Limb (tissue), 2 donors: ENCODE results near the gene ATG16L1.

ENCODE experiments used
- DNase-seq, 2 donors: peaks; one replicate each; pipeline ENCODE4 v3.0.0-alpha.2; 2016; ENCODE audit errors: extremely low spot score in 2 of 2

ATG16L1 gene

DNA sequence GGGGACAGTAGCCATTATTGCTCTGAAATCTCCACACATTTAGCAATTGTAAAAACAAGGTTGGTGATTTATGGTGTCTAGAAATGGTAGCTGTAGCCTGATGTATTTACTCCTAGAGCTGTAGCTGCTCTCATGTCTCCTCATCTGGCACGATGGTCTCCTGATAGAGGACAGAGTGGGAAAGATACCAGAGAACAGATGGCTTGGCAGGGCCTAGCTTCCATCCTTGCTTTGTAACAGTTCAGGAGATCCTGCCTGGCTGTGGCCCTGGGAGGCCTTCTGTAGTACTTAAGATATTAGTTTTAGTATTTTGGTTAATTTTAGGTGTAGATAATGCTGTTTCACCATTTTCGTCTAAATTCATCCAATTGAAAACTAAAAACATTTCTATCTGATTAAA, 6.7 kb downstream of the ATG16L1 start:
- no peak for DNase-seq

DNA sequence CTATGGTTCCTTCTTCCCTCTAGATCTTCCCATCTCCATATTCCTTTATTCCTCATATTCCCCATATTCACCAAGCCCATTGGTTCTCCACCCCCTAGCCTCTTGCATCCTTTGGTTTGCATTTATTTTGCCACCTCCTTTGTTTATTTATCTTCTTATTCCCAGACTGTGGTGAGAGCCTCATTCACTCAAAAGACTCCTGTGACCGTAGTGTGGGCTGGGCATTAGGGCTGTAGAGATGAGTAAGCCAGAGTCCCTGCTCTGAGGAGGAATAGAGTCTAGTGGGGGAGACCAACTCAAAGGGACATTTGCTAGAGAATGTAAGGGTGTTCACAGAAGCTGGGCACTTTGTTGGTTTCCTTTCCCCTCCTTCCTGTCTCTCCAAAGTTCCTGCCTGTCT, 8.3 kb downstream of the ATG16L1 start:
- no peak for DNase-seq

GRCh38 chr2:233260661-233261060, 9.2 kb downstream of the ATG16L1 start:
- DNase-seq = no peak

GRCh38 chr2:233261819-233262555, 10.5 kb downstream of the ATG16L1 start:
- no peak for DNase-seq

- DNase-seq = no peak
These were observed 11.1 kb downstream of the ATG16L1 start for GRCh38 chr2:233262562-233262961.

DNA sequence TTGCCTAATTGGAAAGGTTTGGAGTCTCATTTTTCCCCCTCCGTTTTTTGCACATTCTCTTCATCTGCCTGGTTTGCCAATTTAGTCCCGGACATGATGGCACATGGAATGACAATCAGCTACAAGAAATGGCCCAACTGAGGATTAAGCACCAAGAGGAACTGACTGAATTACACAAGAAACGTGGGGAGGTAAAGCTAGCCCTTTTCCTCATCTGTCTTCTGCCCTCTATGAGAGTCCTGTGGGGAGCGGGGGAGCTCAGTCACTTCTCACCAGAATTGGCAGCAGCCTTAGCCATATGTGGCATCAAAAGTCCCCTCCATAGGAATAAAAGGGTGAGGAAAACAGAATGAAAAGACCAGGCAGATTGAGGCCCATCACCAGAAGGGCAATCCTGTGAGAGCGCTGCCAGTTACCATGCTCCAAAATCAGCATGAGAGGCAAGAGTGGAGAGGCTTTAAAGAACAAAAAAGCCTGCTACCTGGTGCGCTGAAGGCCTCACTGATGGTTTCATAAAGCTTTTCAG, 11.6 kb downstream of the ATG16L1 start:
- no peak for DNase-seq

DNA sequence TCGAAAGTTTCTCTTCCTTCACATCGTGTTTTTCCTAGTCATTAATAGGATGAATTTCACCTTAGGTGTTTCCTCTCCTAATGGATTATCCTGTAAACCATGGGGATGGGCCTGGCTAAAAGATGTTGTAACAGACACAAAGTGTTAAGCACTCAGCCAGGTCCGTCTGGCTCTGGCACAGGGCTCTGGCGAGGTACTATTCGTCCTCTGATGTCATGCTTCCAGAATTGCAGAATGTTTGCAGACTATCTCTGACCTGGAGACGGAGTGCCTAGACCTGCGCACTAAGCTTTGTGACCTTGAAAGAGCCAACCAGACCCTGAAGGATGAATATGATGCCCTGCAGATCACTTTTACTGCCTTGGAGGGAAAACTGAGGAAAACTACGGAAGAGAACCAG, 13.2 kb downstream of the ATG16L1 start:
- no peak for DNase-seq

DNA sequence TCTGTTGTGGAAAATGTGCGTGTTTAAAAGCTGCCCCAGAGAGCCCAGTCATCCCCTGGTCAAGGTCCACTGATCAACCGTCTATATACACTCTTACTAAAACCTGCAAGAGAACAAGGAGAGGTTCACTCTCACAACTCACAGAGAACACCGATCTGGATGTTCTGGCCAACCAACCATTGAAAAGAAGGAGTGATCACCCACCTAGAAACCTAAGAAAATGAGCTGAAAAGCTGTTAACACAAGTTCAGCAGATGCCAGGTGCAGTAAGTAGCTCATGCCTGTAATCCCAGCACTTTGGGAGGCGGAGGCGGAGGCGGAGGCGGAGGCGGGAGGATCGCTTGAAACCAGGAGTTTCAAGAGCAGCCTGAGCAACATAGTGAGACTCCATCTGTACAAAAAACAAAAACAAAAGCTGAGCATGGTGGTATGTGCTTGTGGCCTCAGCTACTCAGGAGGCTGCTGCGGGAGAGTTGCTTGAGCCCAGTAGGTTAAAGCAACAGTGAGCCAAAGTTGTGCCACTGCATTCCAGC, 14.5 kb downstream of the ATG16L1 start:
- no peak for DNase-seq

DNA sequence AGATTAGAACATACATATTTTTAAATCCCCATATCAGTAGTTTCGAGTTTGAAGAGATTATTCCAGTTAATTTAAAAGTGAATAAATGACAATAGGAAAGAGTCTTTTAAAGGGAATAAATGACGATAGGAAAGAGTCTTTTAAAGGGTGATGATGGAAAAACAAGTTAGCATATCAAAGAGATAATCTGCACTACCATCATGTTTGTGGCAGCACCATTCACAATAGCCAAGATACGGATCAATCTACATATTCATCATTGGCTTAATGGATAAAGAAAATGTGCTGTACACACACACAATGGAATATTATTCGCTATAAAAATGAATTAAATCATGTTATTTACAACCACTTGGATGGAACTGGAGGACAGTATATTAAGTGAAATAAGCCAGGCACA, 15.0 kb downstream of the ATG16L1 start:
- DNase-seq = no peak

DNA sequence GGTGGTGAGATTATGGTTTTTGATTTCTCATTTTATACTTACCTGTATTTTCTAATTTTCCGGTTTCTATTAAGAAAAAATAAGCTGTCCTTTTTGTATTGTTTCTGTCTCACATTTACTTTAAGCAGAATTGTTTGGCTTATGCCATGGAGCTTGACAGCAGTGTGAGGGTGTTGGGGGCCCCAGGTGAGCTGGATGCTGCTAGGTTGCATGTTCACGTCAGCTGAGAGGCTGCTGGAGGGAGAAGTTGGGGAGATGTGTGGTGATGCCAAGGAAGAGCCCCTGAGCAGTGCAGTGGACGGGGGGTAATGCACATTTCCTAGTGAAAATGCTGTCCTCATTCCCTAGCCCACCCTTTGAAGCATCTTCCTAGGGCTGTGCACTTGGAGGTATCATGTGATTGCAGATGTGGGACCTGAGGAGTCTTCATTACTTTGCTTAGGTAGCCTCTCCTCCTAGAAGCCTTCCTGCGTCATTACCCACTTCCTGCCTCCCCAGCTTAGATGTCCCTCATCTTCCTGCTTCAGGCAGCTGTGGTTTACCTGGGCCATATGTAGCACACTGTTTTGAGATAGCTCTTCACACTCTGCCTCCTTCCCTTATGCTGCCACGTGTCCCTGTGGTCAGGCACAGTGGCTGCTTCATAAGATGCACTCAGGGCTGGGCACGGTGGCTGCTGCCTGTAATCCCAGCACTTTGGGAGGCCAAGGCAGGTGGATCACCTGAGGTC, 16.2 kb downstream of the ATG16L1 start:
- no peak for DNase-seq

DNA sequence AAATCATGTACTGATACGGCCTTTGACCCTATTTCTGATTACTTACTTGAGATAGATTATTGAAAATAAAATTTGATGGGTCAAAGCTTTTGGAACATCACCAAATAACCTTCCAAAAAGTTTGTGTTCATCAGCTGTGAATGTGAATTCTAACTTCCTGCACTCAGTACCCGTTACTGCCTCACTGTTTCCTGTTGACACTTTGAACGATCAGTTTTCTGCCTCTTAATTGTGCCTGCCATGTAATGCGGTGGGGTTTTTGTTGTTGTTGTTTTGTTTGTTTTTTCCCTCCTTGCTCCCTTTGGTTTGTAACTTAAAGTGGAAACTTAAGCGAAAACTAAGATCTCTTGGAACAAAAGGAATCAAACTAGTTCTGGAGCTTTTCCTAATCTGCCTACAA, 18.9 kb downstream of the ATG16L1 start:
- no peak for DNase-seq

DNA sequence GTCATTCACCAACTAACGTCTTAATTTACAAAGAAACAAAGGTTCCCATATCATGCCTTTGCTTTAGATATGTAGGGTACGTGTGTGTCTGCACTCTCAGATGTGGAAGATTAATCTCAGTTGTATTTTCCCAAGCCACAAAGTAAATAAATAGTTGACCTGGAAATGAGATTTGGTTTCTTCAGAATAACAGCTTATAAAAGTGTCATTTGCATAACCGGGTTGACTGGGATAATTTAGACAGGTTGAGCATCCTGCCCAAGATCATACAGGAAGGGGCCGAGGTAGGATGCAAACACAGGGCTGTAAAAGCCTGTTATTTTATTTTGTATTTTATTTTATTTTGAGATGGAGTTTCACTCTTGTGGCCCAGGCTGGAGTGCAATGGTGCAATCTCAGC, 19.5 kb downstream of the ATG16L1 start:
- DNase-seq = no peak

- DNase-seq = no peak
These were observed 20.2 kb downstream of the ATG16L1 start for GRCh38 chr2:233271693-233272092.

DNA sequence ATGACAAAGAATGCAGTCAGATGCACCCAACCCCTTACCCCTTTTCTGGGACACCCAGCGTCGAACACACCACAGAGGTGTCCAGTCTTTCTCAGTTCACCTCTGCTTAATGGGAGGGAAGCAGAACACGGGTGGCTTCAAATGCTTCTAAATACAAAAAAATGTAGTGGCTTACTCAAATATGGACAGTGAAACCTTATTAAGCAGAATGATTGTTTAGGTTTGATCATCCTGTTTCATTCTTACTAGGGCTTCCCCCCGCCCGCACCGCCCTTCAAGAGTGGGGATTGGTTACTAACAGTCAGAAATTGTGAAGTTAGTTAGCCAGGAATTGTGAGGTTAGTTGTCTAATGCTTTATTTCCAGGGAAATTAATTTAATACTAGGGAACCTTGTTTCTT, 21.6 kb downstream of the ATG16L1 start:
- no peak for DNase-seq

DNA sequence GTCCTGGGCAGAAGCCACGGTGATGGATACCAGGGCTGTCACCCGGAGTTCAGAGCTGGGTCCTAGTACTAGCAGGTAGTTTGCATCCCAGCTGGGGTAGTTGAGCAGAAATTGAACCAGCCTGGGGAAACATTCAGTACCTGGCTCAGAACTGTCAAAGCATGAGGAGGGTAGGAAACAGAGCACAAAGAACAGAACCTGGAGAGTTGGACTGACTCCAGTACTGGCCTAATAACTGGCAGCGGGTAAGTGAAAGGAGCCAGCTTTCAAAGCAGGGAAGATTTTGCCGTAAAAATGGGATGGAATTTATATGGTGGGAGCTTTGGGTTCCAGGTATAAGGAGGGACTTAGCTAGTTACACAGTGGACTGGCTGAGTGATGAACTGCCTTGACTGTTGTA, 23.8 kb downstream of the ATG16L1 start:
- DNase-seq = no peak

- DNase-seq = no peak
These were observed 27.4 kb downstream of the ATG16L1 start for GRCh38 chr2:233278921-233279320.

DNA sequence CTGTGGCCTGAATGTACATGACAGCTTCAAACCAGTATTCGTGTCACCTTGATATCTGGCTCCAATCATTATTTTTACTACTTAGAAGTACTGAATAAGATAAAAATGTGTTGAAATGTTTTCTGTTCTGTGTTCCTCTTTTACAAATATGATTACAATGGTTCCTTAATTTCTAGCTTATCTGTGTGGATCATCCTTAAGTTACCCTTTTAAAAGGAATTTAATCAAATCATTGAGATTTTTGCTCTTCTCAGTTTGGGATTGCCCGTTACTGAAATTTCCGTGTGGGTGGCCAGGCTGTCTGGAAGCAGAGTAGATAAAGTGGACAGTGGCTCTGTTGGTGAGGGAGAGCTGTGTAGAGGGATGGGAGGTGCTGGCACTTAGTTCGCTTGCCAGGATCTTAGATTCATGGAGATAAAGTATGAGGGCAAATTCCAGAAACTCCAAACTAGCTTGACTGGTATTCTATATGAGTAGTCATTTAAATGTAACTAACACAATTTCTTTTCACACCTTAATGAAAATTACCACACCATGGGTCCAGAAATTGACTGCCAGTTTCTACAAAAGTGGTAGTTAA, 28.7 kb downstream of the ATG16L1 start:
- no peak for DNase-seq

GRCh38 chr2:233281553-233281952, 30.1 kb downstream of the ATG16L1 start:
- DNase-seq = no peak

DNA sequence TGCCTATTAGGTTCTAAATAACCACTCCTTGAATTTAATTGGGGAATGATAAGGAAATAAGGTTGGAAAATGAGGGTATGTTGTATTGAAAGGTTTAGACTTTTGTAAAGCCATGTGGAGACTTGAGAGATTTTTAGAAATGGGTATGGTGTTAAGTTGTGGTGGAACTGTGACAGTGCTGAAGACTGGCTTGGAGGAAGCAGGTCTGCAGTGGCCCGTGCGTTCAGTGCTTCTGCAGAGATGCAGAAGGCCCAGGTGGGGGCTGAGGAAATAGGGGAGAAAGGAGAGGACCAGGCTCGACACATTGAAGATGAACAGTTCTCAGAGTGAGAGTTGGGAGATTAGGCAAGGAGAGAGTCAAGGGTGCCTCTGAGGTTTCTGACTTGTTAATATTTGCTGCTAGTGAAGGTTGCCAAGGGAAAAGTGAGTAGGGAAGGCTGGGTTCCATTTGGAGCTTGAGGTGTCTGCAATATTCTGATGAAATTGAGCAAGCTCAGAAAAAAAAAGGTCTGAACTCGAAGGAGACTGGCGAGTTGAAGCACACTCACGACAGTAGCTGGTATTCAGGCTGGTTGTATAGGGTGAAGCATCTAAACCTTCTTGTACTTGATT, 30.6 kb downstream of the ATG16L1 start:
- no peak for DNase-seq

GRCh38 chr2:233285921-233286320, 34.4 kb downstream of the ATG16L1 start:
- no peak for DNase-seq

GRCh38 chr2:233287871-233288270, 36.4 kb downstream of the ATG16L1 start:
- no peak for DNase-seq

- DNase-seq = no peak
These were observed 37.2 kb downstream of the ATG16L1 start for GRCh38 chr2:233288663-233289062.
